ENCODE results near the gene EYS.
A peak's percentile ranks its signal among the peaks of the same experiment; 100 is the strongest.

EYS gene

GRCh38 chr6:65289491-65289890 is 417.5 kb downstream of the EYS start:
- H3K4me3 ChIP-seq (ENCODE audit: low read depth, low read length), result no peak overlapping the region
- DNase-seq (ENCODE audit: low read depth, low spot score), result peak; percentile 40
- in situ Hi-C loops (cut with HindIII; ENCODE audit: low sequenced_read_pairs), result no loop called here
- no peak for TF ChIP-seq CTCF (IDR thresholded peaks at IDR 0.05; ENCODE audit: low read depth, low read length)

DNA sequence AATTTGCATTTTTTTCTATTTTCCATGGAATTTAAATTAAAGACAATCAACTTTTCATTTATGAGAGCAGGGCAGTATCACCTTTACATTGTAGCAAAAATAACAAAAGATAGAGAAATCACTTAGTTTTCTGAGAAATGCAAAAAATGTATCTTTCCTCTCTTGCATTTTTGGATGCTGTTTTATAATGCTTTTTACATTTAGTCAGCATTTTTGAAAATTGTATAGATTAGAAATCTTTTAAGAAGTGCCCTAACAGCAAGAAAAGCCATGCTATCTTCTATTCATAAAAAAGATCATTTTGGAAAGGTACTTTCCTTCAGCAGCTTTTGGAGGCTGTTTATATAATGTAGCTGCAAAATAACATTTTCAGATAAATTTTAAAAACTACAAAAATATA is 421.8 kb downstream of the EYS start:
- no peak overlapping the region for H3K4me3 ChIP-seq (ENCODE audit: low read depth, low read length)
- in situ Hi-C loops (cut with HindIII; ENCODE audit: low sequenced_read_pairs), result no loop called here
- no peak for DNase-seq (ENCODE audit: low read depth, low spot score)
- no peak for TF ChIP-seq CTCF (IDR thresholded peaks at IDR 0.05; ENCODE audit: low read depth, low read length)

DNA sequence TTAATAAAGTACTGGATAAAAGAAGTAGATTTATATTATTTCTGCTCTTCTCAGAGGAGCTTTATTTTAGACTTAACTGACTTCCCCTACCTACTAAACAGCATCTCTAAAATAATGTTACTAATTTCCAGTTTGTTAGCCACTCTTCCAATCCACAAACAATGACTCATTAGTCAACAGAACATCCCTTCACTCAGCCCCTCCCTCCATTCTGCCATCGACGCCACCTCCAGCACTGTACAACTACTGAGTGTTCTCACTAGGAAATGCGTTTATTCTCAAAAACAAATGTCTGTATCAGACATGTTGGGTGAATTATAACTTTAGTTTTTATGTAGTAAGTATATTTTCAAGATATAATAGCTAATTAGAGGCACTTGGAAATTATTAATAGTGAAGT is 427.0 kb downstream of the EYS start:
- no peak overlapping the region for H3K4me3 ChIP-seq (ENCODE audit: low read depth, low read length)
- no peak for TF ChIP-seq CTCF (IDR thresholded peaks at IDR 0.05; ENCODE audit: low read depth, low read length)
- in situ Hi-C loops (cut with HindIII; ENCODE audit: low sequenced_read_pairs), result no loop called here
- DNase-seq (ENCODE audit: low read depth, low spot score), result no peak

- TF ChIP-seq CTCF (IDR thresholded peaks at IDR 0.05; ENCODE audit: low read depth, low read length), result no peak
- in situ Hi-C loops (cut with HindIII; ENCODE audit: low sequenced_read_pairs), result no loop called here
- DNase-seq (ENCODE audit: low read depth, low spot score), result no peak
- no peak overlapping the region for H3K4me3 ChIP-seq (ENCODE audit: low read depth, low read length)
Measured at GRCh38 chr6:65262241-65262640, 444.8 kb downstream of the EYS start.

DNA sequence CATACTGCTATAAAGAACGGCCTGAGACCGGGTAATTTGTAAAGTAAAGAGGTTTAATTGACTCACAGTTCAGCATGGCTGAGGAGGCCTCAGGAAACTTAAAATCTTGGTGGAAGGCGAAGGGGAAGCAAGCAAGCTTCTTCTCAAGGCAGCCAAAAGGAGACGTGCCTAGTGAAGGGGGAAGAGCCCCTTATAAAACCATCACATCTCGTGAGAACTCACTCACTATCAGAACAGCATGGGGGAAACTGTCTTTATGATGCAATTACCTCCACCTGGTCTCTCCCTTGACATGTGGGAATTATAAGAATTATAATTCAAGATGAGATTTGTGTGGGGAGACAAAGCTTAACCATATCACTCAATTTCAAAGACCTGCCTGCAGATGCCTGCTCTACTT is 447.0 kb downstream of the EYS start:
- TF ChIP-seq CTCF (IDR thresholded peaks at IDR 0.05; ENCODE audit: low read depth, low read length), result no peak
- no peak overlapping the region for H3K4me3 ChIP-seq (ENCODE audit: low read depth, low read length)
- in situ Hi-C loops (cut with HindIII; ENCODE audit: low sequenced_read_pairs), result no loop called here
- no peak for DNase-seq (ENCODE audit: low read depth, low spot score)

- in situ Hi-C loops (cut with HindIII; ENCODE audit: low sequenced_read_pairs), result no loop called here
- no peak overlapping the region for H3K4me3 ChIP-seq (ENCODE audit: low read depth, low read length)
- DNase-seq (ENCODE audit: low read depth, low spot score), result peak; percentile 69
- TF ChIP-seq CTCF (IDR thresholded peaks at IDR 0.05; ENCODE audit: low read depth, low read length), result peak; percentile 43
Measured at GRCh38 chr6:65259059-65259458, 448.0 kb downstream of the EYS start.

GRCh38 chr6:65253041-65253440 is 454.0 kb downstream of the EYS start:
- no peak overlapping the region for H3K4me3 ChIP-seq (ENCODE audit: low read depth, low read length)
- no peak for DNase-seq (ENCODE audit: low read depth, low spot score)
- no peak for TF ChIP-seq CTCF (IDR thresholded peaks at IDR 0.05; ENCODE audit: low read depth, low read length)
- in situ Hi-C loops (cut with HindIII; ENCODE audit: low sequenced_read_pairs), result no loop called here
